Measurements from ENCODE around the gene HHIP. TPM values are rescaled to one million over a fixed set of nuclear protein-coding genes. Genes with fewer than 3 reads are reported as not detected.

Gene HHIP
- total and polyA plus RNA-seq, 2 of the 13 experiments (the other 11 are each of a cell fraction or from before 2014, with no cell fraction given), result not detected

DNA sequence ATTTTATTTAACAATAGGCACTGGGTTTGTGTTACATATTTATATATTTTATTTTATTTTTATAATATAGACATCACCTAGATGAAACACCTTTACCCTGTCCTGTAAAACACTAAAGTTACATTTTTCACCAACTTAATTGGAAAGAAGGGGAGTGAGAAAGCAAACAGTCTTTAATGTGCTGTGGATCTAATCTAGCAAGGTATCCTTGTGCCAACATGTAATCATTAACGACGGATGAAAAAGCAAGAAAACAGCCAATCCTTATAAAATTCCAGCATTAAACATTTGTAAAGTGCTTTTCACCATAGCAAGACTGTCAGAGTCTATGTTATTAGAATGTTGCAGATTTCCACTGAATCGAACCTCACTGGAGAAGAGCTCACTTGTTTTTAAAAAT lies 92.7 kb downstream of the HHIP start (continued):
- TF ChIP-seq, protein P1, sequence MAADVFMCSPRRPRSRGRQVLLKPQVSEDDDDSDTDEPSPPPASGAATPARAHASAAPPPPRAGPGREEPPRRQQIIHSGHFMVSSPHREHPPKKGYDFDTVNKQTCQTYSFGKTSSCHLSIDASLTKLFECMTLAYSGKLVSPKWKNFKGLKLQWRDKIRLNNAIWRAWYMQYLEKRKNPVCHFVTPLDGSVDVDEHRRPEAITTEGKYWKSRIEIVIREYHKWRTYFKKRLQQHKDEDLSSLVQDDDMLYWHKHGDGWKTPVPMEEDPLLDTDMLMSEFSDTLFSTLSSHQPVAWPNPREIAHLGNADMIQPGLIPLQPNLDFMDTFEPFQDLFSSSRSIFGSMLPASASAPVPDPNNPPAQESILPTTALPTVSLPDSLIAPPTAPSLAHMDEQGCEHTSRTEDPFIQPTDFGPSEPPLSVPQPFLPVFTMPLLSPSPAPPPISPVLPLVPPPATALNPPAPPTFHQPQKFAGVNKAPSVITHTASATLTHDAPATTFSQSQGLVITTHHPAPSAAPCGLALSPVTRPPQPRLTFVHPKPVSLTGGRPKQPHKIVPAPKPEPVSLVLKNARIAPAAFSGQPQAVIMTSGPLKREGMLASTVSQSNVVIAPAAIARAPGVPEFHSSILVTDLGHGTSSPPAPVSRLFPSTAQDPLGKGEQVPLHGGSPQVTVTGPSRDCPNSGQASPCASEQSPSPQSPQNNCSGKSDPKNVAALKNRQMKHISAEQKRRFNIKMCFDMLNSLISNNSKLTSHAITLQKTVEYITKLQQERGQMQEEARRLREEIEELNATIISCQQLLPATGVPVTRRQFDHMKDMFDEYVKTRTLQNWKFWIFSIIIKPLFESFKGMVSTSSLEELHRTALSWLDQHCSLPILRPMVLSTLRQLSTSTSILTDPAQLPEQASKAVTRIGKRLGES (CRISPR knock-in tag; IDR thresholded peaks at IDR 0.05; ENCODE audit: borderline replicate concordance), result no peak
- TF ChIP-seq AHR (CRISPR knock-in tag; IDR thresholded peaks at IDR 0.05) (no peak), ZNF337 (CRISPR knock-in tag; IDR thresholded peaks at IDR 0.05; ENCODE audit: borderline replicate concordance, low read depth) (no peak), SPEN (CRISPR knock-in tag; IDR thresholded peaks at IDR 0.05; ENCODE audit: low read depth) (no peak)

DNA sequence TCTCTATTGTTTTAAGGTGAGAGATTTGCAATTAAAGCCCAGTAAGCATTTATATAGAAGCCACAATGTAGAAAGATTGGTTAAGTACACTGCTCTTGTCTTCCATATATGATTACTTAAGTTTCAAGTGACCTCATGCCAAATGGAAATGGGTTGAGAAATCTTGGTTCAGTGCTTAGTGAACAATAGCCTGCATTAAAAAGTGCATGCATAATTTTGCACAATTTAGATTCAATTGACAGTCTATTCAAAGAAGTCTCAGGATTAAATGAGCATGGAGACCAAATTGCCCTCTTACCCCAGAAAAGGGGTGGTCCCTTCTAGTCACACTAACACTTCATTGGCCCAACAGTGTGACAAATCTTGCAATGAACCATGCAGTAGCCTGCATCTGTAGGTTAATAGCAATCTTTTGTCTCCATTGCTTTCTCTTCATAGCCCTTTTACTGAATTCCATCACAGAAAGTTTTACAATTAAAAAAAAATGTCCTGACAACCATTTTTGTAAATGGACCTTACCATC lies 93.6 kb downstream of the HHIP start:
- Histone ChIP-seq H3K4me3 (replicated peaks in 1 of 3; ENCODE audit: insufficient read depth in 1 of 3, low read depth in 2 of 3, low read length in 3 of 3) (no peak overlapping the region), H3K27ac (ENCODE audit: extremely low read length, insufficient read depth, low read length) (no peak overlapping the region), H3K9me3 (ENCODE audit: low read length) (no peaks in the 10 kb centered on the region), H3K9ac (ENCODE audit: insufficient read depth, low read depth, low read length) (no peak overlapping the region), H3K27me3 (ENCODE audit: control insufficient read depth in 1 of 2, insufficient read depth in 2 of 2, low read length in 2 of 2) (no peaks in the 10 kb centered on the region), H3K4me1 (ENCODE audit: insufficient read depth, low read length) (no peaks in the 10 kb centered on the region), H2AFZ (ENCODE audit: low read length) (no peak overlapping the region), H3K79me2 (ENCODE audit: insufficient read depth, low read length) (no peaks in the 10 kb centered on the region), H4K20me1 (ENCODE audit: insufficient read depth, low read length) (no peaks in the 10 kb centered on the region), H3K4me2 (ENCODE audit: low read depth, low read length) (no peak overlapping the region), H3K36me3 (replicated peaks in 1 of 2; ENCODE audit: control insufficient read depth in 1 of 2, insufficient read depth in 2 of 2, low read length in 2 of 2) (no peaks in the 10 kb centered on the region)
- ChIA-PET POLR2A (no interaction called here), CTCF (ENCODE audit: low intra/inter-chr PET ratio, low total read pairs) (no interaction called here)
- FAIRE-seq, result no peak
- no peak for ATAC-seq
- in situ Hi-C loops (cut with HindIII; ENCODE audit: extremely low pct_ligation_motif_present, low pct_unique_long_range_greater_than_20kb), result no loop called here
- no peak for DNase-seq (ENCODE audit: low spot score)
- intact Hi-C loops (cut with micrococcal nuclease; ENCODE audit: unreplicated experiment), result no loop called here
- BruUV-seq (replicated peaks), result no TSS peak
- no peak for TF ChIP-seq ZNF75D (CRISPR knock-in tag; IDR thresholded peaks at IDR 0.05; ENCODE audit: borderline replicate concordance)
- TF ChIP-seq SMAD1 (CRISPR knock-in tag; IDR thresholded peaks at IDR 0.05; ENCODE audit: borderline replicate concordance, low read depth), result no peak
- no peak for TF ChIP-seq ZNF569 (CRISPR knock-in tag; IDR thresholded peaks at IDR 0.05; ENCODE audit: borderline replicate concordance)
- TF ChIP-seq, protein P2, sequence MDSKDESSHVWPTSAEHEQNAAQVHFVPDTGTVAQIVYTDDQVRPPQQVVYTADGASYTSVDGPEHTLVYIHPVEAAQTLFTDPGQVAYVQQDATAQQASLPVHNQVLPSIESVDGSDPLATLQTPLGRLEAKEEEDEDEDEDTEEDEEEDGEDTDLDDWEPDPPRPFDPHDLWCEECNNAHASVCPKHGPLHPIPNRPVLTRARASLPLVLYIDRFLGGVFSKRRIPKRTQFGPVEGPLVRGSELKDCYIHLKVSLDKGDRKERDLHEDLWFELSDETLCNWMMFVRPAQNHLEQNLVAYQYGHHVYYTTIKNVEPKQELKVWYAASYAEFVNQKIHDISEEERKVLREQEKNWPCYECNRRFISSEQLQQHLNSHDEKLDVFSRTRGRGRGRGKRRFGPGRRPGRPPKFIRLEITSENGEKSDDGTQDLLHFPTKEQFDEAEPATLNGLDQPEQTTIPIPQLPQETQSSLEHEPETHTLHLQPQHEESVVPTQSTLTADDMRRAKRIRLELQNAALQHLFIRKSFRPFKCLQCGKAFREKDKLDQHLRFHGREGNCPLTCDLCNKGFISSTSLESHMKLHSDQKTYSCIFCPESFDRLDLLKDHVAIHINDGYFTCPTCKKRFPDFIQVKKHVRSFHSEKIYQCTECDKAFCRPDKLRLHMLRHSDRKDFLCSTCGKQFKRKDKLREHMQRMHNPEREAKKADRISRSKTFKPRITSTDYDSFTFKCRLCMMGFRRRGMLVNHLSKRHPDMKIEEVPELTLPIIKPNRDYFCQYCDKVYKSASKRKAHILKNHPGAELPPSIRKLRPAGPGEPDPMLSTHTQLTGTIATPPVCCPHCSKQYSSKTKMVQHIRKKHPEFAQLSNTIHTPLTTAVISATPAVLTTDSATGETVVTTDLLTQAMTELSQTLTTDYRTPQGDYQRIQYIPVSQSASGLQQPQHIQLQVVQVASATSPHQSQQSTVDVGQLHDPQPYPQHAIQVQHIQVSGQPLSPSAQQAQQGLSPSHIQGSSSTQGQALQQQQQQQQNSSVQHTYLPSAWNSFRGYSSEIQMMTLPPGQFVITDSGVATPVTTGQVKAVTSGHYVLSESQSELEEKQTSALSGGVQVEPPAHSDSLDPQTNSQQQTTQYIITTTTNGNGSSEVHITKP (CRISPR knock-in tag; IDR thresholded peaks at IDR 0.05; ENCODE audit: low read depth), result no peak
- TF ChIP-seq NR2F1 (CRISPR knock-in tag; IDR thresholded peaks at IDR 0.05), result no peak
- TF ChIP-seq, protein P3, sequence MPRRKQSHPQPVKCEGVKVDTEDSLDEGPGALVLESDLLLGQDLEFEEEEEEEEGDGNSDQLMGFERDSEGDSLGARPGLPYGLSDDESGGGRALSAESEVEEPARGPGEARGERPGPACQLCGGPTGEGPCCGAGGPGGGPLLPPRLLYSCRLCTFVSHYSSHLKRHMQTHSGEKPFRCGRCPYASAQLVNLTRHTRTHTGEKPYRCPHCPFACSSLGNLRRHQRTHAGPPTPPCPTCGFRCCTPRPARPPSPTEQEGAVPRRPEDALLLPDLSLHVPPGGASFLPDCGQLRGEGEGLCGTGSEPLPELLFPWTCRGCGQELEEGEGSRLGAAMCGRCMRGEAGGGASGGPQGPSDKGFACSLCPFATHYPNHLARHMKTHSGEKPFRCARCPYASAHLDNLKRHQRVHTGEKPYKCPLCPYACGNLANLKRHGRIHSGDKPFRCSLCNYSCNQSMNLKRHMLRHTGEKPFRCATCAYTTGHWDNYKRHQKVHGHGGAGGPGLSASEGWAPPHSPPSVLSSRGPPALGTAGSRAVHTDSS (CRISPR knock-in tag; conservative IDR thresholded peaks at IDR 0.05), result no peak
- no peak for TF ChIP-seq SRSF1 (optimal IDR thresholded peaks at IDR 0.05; ENCODE audit: low read depth, low read length)
- no peak for TF ChIP-seq ZNF83 (CRISPR knock-in tag; IDR thresholded peaks at IDR 0.05; ENCODE audit: borderline replicate concordance)
- no peak for TF ChIP-seq ZNF660 (CRISPR knock-in tag; IDR thresholded peaks at IDR 0.05; ENCODE audit: borderline replicate concordance, low read depth)

Measured in HepG2 (cell line).